Pons (tissue), 1 donor: ENCODE data around the gene MPLKIP.
"Not testable (repeated sequence)": the region's sequence is repeated elsewhere in the genome, so short reads cannot be mapped to it uniquely, and the experiment has no call there.

Experiments used
- DNase-seq: peaks from one replicate; pipeline ENCODE4 v3.0.0-alpha.2; 2016; ENCODE audit warnings: low spot score

The MPLKIP gene

DNA sequence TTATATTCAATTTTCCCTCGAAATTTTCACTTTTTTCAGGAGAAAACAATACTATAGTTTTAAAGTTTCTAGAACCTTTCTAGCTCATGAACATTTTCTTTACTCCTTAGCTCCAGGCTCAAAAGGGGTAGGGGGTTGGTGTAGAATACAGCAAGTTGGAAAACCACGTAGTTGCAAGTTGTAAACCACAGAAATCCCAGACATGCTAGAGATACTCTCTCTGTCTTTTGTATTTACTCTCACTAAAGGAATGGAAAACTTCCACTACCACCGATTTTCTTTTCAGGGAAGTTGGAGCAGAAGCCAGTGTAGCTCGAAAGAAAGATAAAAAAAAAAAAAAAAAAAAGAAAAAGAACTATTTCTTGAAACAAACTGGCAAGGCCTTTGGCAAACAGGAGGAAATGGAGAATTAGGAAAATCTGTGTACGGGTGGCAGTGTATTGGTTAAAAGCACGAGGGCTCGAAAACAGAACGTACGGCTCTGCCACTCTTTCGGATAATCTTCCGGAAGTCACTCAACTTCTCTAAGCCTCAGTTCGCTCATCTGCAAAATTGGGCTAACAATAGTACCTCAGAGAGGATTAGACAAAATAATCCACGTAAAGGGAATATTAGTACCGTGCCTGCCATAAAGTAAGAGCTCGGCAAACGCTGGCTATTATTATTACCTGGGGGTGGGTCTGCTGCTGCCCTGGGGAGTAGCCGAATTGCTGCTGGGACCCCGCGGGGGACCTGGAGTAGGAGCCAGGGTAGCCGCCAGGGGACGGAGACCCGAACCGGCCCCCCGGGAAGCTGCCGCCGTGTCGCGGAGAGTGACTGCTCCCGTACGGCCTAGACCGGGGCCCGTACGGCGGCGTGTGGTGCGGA is 628 bp downstream of the MPLKIP start:
- DNase-seq: peak; percentile 24

DNA sequence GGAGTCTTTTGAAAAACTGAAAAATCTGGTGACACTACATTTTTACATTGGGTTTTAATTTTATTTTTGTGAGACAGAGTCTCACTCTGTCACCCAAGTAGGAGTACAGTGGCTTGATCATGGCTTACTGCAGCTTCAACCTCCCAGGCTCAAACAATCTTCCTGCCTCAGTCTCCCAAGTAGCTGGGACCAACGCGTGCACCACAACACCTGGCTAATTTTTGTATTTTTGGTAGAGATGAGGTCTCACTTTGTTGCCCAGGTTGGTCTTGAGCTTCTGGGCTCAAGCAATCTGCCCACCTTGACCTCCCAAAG is 11.5 kb downstream of the MPLKIP start:
- DNase-seq: no peak

DNA sequence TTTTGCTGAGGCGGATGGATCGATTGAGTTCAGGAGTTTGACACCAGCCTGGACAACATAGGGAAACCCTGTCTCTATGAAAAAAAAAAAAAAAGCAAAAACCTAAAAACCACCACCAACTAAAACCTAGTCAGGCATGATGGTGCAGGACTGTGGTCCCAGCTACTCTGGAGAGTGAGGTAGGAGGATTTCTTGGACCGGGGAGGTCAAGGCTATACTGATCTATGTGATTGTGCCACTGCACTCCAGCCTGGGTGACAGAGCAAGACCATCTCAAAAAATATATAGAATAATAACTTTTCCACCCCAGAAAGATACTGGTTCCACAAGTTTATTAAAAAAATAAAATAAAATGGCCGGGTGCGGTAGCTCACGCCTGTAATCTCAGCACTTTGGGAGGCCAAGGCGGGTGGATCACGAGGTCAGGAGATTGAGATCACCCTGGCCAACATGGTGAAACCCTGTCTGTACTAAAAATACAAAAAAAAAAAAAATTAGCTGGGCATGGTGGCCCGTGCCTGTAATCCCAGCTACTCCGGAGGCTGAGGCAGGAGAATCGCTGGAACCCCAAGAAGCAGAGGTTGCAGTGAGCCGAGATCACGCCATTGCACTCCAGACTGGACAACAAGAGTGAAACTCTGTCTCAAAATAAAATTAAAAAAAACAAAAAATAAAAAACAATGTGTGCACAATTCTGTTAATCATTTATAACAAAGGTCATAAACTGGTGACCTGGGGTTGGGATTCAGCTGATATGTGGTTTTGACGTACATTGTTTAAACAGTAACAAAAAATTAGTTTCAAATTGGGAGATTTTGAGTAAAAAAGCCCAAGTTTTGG is 12.1 kb downstream of the MPLKIP start:
- DNase-seq: not testable (repeated sequence)

DNA sequence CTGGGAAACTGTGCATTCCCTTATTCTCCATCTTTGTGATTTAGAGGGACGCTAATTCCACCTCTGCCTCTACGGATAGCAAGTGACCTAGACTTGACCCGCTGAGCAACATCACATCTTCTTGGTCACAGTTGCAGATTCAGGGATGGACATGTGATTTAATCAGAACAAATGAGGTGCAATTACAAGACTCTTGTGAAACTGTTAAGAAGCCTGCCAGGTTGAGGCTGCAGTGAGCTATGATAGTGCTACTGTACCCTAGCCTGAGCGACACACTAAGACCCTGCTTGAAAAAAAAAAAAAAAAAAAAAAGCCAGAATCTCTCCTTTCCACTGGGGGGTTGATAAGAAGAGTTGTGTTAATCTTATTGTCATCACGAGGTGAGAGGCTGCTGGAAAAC is 14.4 kb downstream of the MPLKIP start:
- DNase-seq: no peak

DNA sequence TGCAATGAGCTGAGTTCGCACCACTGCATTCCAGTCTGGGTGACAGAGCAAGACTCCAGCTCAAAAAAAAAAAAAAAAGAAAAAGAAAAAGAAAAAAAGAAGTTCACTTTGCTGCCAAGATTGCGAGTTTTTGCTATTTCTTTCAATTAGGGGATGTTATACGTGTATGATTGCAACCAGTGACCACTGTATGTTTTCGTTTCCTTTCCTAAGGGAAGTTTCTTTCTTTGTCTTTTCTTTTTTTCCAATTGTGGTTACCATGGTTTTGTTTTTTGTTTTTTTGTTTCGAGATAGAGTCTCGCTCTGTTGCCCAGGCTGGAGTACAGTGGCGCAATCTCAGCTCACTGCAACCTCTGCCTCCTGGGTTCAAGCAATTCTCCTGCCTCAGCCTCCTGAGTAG is 16.2 kb downstream of the MPLKIP start:
- not testable (repeated sequence) for DNase-seq

DNA sequence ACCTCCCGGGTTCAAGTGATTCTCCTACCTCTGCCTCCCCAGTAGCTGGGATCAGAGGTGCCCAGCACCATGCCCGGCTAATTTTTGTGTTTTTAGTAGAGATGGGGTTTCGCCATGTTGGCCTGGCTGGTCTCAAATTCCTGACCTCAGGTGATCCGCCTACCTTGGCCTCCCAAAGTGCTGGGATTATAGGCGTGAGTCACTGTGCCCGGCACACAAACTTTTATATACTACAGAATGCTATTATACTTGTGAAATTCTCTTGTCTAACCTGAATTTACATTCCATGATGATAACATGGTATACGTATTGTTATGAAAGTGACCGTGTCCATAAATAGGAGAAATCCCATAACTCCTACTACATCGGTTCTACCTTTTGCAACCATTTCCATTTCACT is 17.2 kb downstream of the MPLKIP start:
- not testable (repeated sequence) for DNase-seq

DNA sequence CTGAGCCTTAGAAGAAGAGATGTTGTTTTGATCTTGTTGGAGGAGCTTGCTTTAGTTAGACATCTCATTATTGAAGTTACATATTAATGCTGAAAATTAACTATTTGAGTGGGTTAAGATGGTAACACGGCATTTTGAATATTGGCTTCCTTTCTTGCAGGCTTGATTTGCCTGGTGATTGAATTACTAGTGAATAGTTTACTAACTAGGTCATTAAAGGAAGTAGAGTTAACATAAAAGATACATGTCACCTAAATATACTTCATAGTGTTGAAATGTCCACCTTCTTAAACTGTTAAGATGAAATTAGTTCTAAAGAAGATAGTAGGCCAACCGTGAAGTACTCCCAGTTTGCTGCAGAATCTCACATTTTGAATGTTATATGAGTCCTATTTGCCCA is 18.5 kb downstream of the MPLKIP start:
- DNase-seq: no peak

DNA sequence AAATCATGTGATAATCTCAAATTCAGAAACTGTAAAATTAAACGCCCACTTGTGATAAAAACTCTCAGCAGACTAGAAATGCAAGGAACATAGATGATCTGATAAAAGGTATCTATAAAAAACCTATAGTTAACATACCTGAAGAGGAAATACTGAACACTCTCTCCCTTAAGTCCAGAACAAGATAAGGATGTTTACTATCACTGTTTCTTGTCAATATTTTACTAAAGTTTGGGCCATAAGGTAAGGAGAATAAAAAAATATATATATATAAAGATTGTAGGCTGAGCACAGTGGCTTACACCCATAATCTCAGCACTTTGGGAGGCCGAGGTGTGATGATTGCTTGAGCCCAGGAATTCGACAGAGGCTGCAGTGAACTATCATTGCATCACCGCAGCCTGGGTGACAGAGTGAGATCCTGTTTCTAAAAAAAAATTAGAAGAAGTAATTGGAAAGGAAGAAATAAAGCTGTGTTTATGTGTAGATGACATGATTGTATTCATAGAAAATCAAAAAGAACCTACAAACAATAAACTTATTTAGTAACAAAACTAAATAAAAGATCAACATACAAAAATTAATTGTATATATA is 28.4 kb downstream of the MPLKIP start:
- no peak for DNase-seq

DNA sequence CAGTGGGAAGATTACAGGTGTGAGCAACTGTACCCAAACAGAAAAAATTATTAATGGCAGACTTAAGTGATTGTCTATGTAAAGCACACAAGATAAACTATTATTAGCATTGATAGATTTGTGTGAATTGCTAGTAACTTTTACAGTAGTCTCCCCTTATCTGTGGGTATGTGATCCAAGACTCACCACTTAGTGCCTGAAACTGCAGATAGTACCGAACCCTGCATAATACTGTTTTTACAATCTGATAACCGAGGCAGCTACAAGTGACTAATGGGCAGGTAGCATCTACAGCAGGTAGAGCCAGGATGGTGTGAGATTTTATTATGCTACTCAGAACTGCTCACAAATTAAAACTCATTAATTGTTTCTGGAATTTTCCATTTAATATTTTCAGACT is 31.5 kb downstream of the MPLKIP start:
- no peak for DNase-seq

DNA sequence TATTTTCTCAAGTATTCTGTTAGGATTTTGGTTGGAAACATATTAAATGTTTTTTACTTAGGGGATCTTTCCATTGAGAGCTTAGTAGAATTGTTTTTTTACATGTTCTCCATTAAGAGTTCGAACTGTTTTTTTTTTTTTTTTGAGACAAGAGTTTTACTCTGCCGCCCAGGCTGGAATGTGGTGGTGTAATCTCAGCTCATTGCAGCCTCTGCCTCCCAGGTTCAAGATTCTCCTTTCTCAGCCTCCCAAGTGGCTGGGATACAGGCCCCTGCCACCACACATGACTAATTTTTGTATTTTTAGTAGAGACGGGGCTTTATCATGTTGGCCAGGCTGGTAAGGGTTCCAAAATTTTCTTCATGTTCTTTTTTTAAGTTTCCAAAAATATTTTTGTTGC is 33.2 kb downstream of the MPLKIP start:
- no peak for DNase-seq

DNA sequence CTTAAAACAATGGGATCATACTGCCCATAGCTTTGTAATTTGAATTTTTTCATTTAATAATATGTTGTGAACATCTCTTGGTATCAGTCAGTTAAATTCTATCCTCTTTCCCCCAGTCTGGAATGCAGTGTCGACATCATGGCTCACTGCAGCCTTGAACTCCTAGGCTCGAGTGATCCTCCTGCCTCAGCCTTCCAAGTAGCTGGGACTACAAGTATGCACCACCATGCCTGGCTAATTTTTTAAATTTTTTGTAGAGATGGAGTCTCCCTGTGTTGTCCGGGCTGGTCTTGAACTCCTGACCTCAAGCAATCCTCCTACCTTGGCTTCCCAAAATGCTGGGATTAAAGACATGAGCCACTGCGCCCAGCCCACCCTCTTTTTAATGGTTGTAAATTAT is 34.6 kb downstream of the MPLKIP start:
- no peak for DNase-seq

DNA sequence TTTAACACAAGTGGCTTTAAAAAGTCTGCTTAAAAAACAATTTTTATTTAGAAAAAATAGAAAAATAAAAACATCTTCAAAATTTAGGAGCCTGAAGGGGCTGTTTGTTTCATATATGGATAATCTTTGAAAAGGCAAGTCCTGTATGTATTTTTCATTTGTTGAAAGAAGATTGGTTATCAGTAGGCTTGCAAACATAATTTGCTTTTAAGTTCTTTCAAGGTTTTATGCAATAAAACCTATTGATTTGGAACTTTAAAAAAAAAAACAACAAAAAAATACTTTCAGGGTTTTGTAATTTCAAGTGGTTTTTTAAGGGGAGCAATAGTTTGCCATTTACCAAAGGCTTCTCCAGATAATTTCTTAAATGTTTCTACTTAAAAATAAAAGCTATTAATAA is 35.6 kb downstream of the MPLKIP start:
- no peak for DNase-seq

DNA sequence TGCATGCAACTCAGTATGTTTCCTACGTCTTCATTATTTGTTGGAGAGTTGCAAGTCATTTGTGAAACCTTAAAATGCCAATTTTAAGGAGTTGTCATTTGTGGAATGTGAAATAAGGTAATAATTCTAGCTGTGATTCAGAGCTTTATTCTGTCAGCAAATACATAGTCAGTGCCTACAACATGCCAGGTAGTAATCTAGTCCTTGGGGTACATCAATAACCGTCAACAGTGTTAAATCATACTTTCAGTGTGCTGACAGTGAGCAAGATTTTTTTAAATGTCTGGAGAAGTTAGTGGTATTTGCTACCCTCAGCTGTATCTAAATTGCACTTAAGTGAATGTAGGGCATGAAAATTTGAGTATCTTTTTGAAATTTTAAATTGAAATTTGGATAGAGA is 36.7 kb downstream of the MPLKIP start:
- DNase-seq: no peak

DNA sequence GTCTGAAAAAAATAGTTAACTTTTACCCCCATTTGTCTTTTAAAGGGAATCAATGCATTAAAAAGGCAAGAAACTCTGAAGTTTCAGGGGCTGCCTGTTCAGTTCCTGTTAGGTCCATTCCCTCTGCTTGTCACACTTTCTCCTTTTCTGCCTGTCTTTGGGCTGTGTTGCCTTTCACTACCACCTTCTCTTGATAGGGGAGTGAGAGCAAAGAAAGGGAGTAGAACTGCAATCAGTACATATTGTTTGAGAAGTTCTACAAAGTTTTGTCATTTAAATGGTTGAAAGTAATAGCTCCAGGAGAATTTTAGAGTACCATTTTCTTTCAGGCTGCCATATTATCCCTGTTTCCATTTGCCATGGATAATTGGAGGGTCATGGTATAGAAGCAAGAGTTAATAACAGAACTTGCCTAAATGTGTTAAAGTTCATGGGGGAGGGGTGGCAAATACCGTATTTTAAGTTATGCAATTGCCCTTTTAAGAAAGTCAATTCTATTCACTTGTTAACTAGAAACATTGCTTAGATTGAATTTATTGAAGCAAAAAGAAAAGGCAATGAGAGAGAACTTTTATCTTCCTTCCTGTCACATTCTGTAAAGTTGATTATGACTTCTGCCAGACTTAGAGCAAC is 38.6 kb downstream of the MPLKIP start:
- DNase-seq: no peak

DNA sequence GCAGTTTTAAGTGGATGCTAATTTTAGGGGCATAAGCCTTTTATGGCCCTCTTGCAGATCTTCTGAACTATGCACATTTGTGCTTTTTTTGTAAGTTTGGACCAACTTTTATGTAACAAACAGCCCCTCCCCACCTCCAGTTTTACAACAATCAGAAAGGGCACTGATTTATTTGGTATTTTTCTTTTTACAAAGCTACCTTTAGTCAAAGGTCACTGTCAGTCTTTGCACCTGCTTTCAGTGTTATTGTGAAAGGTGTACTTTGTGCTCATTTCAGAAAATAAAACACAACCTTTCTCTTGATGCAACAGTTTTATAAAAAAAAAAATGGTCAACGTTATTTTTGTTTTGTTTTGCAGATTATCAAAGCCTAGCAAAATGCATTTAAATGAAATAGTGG is 39.2 kb downstream of the MPLKIP start:
- DNase-seq: no peak

DNA sequence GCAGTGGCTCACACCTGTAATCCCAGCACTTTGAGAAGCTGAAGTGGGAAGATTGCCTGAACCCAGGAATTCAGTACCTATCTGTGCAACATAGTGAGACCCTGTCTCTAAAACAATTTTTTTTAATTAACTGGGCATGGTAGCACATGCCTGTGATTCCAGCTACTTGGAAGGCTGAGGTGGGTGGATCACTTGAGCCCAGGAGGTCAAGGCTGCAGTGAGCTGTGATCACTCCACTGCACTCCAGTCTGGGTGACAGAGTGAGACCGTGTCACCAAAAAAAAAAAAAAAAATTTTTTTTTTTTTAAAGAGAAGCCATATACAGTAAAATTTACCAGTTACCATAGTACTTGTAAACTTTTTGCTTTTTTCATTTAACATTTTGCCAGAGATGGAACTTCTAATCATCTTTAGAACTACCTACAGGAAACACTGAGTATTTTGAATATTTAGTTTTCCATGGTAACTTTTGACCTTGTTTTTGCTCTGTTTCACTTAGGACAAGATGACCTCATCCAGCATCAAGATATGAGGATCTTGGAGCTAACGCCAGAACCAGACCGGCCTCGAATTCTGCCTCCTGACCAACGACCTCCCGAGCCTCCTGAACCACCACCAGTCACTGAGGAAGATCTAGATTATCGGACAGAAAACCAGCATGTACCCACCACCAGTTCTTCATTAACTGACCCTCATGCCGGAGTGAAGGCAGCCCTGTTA is 40.6 kb downstream of the MPLKIP start:
- DNase-seq: no peak

DNA sequence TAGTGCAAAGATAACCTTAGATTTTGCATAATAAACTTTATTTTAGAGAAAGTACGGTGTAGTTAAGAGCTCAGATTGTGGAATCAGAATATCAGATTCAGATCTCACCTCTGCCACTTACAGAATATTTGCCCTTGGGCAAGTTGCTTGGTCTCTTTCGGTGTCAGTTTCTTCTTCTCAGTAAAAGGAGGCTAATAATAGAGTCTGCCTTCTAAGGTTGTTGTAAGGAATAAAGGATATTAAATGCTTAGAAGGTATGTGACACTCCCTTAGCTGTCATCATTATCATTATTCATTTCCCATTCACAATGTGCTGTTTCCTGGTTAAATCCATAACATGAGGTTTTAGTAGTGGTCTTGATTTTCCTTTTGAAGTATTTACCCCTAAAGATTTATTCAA is 42.2 kb downstream of the MPLKIP start:
- DNase-seq: no peak

DNA sequence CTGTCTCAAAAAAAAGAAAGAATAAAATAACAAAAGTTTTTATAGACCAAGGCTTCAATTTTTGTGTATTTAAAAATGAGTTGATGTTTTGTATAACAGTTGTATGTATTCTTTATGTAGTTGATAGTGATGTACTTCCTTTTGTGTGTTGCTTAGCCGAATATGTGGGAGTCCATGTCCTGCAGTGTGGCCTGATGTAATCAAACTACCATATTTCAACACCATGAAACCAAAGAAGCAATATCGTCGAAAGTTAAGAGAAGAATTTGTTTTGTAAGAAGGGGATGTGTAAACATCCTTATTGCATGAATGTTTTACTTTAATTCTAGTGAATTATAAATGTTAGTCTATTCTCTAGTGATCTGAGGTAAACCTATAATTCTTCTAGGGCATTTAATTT is 56.6 kb downstream of the MPLKIP start:
- DNase-seq: no peak
